K562 (cell line): ENCODE measurements around the gene OGT. TPM values are rescaled to one million over a fixed set of nuclear protein-coding genes. Genes with fewer than 3 reads are reported as not detected.

Source experiments
- ATAC-seq: fragments of 200-7000 bp; cut with Tn5 transposase; 3 replicates; pipeline ENCODE4 v1.9.1; 2020; ENCODE audit warnings: moderate library complexity
- BruUV-seq: library from RNA; stranded (reverse); fragments of 400-500 nt; replicated peaks from 2 replicates; lab custom pipeline; 2021; lab: Mats Ljungman, UMichigan
- CTCF ChIA-PET: fragments of 300-600 bp; formaldehyde crosslinking; extraction: SDS; loops from one replicate; lab custom pipeline; 2021; ENCODE audit warnings: low intra/inter-chr PET ratio; lab: Yijun Ruan, JAX
- POLR2A ChIA-PET: fragments of 300-600, 350-650 bp; sonication (Branson Sonifier 250); formaldehyde crosslinking; extraction: SDS; loops from one replicate; lab custom pipeline; 2021; ENCODE audit warnings: antibody characterized with exemption, inconsistent platforms; lab: Yijun Ruan, JAX
- DNase-seq, 4 experiments: peaks; one replicate each; pipeline versions ENCODE4 v3.0.0 to v3.0.0-alpha.2; 2011 to 2018; ENCODE audit warnings: low spot score in 3 of 4, mixed read lengths in 3 of 4; ENCODE audit errors: extremely low read depth in 1 of 4
- FAIRE-seq: peaks from 2 replicates; lab custom pipeline; 2011; peaks lifted over from hg19 to GRCh38; lab: Jason Lieb, UNC
- H2AFZ ChIP-seq: 2 replicates; pipeline ENCODE4 v1.6.0; 2011; ENCODE audit warnings: low read depth, low read length, control low read depth, inconsistent platforms
- H3K27ac ChIP-seq: fragments of 200-600 bp; 3 replicates; pipeline ENCODE4 v1.8.0; 2011; ENCODE audit warnings: low read depth, mild to moderate bottlenecking, control low read depth, inconsistent platforms, low read length, moderate library complexity, mixed read lengths; ENCODE audit errors: extremely low read depth
- H3K27me3 ChIP-seq, 2 experiments: fragments of 300-600 bp in 1 of 2; 2 replicates in 1 of 2; 3 replicates in 1 of 2; pipeline versions ENCODE4 v1.6.0 to v1.8.0; 2011; ENCODE audit warnings: inconsistent platforms in 2 of 2, low read length in 2 of 2, mild to moderate bottlenecking in 1 of 2, mixed read lengths in 1 of 2, moderate library complexity in 1 of 2; ENCODE audit not compliant: control insufficient read depth in 2 of 2, insufficient read depth in 2 of 2
- H3K36me3 ChIP-seq: fragments of 300-600 bp; 3 replicates; pipeline ENCODE4 v1.8.0; 2011; ENCODE audit warnings: mild to moderate bottlenecking, low read length, inconsistent platforms; ENCODE audit not compliant: control insufficient read depth, insufficient read depth
- H3K4me1 ChIP-seq, 2 experiments: fragments of 200-600 bp in 1 of 2; replicated peaks in 1 of 2; 2 replicates in 1 of 2; 3 replicates in 1 of 2; pipeline versions ENCODE4 v1.5.1 to v1.8.0; 2011; ENCODE audit warnings: inconsistent platforms in 2 of 2, low read length in 2 of 2, mild to moderate bottlenecking in 1 of 2, mixed read lengths in 1 of 2, moderate library complexity in 1 of 2; ENCODE audit not compliant: control insufficient read depth in 2 of 2, insufficient read depth in 2 of 2
- H3K4me2 ChIP-seq: 2 replicates; pipeline ENCODE4 v1.6.1; 2011; ENCODE audit warnings: low read length, control low read depth, inconsistent platforms, mixed read lengths; ENCODE audit not compliant: insufficient read depth
- H3K4me3 ChIP-seq: fragments of 200-600 bp; sonication (generic), shearing (Covaris generic); 2 replicates; pipeline ENCODE4 v1.5.1; 2016; ENCODE audit warnings: control low read depth, inconsistent platforms
- H3K79me2 ChIP-seq: fragments of 200-600 bp; 3 replicates; pipeline ENCODE4 v1.8.0; 2011; ENCODE audit warnings: low read length, inconsistent platforms; ENCODE audit not compliant: control insufficient read depth, insufficient read depth
- H3K9ac ChIP-seq, 2 experiments: 2 replicates each; pipeline versions ENCODE4 v1.6.0 to v1.6.1; 2011; ENCODE audit warnings: low read depth in 2 of 2, low read length in 2 of 2, control low read depth in 1 of 2, inconsistent platforms in 1 of 2, mild to moderate bottlenecking in 1 of 2, mixed read lengths in 1 of 2; ENCODE audit not compliant: insufficient read depth in 1 of 2
- H3K9me1 ChIP-seq: one replicate; pipeline ENCODE4 v1.6.0; 2011; ENCODE audit warnings: inconsistent platforms, mild to moderate bottlenecking, low read length, moderate library complexity; ENCODE audit not compliant: control insufficient read depth, insufficient read depth
- H3K9me3 ChIP-seq: replicated peaks from 2 replicates; pipeline ENCODE4 v1.5.1; 2011; ENCODE audit warnings: low read depth, low read length, inconsistent platforms; ENCODE audit not compliant: control insufficient read depth, insufficient read depth
- H4K20me1 ChIP-seq: replicated peaks from 2 replicates; pipeline ENCODE4 v1.6.1; 2011; ENCODE audit warnings: low read length, inconsistent platforms, mixed read lengths; ENCODE audit not compliant: control insufficient read depth, insufficient read depth
- C11orf30 ChIP-seq: fragments of 450-650 bp; IDR thresholded peaks from 2 replicates; pipeline ENCODE4 v1.6.1; 2016; ENCODE audit warnings: low read depth, mild to moderate bottlenecking
- DLX4 ChIP-seq: fragments of 250-450 bp; sonication (Bioruptor Pico); IDR thresholded peaks from 2 replicates; pipeline ENCODE4 v1.6.1; 2021; ENCODE audit warnings: mild to moderate bottlenecking
- MLLT1 ChIP-seq, 2 experiments: fragments of 450-650 bp; IDR thresholded peaks; 2 replicates each; pipeline ENCODE4 v1.6.1; 2016
- ZMIZ1 ChIP-seq, 2 experiments: fragments of 150-350 bp in 1 of 2; IDR thresholded peaks; 2 replicates each; pipeline ENCODE4 v1.6.1; 2012 to 2016; ENCODE audit warnings: low read depth in 2 of 2, low read length in 2 of 2, mild to moderate bottlenecking in 1 of 2, moderate library complexity in 1 of 2
- ZNF512 ChIP-seq: IDR thresholded peaks from 2 replicates; pipeline ENCODE4 v1.6.1; 2016; ENCODE audit warnings: missing genetic modification characterization, missing compliant biosample characterization
- WGBS: fragments of 100-300 bp; shearing (Covaris generic); methylation state at CpG from one replicate; pipeline ENCODE4 v1.1.6; 2016; ENCODE audit warnings: low coverage, mixed read lengths; ENCODE audit not compliant: insufficient coverage; ENCODE audit errors: missing lambda C conversion rate; 5-methylcytosine and 5-hydroxymethylcytosine counted together
- in situ Hi-C: fragments of 300-500 bp; cut with MboI; formaldehyde crosslinking; loops from 4 replicates; pipeline ENCODE4 v1.15.0; 2018; ENCODE audit warnings: inconsistent platforms, mixed read lengths
- intact Hi-C: fragments of 100-400 bp; cut with micrococcal nuclease; formaldehyde crosslinking; loops from 2 replicates; pipeline ENCODE4 v1.14.2; 2022
- polyA plus RNA-seq, 8 experiments: library from polyadenylated mRNA; depleted of rRNA in 4 of 8; stranded (reverse) in 5 of 8; unstranded in 3 of 8; fragments of >200 nt; fragmentation: Nextera tagmentation in 2 of 8; fragmentation: Illumina TruSeq in 1 of 8; extraction: Ambion mirVana in 2 of 8; extraction: Trizol in 1 of 8; gene quantifications; 2 replicates each; pipeline versions ENCODE4 v1.2.1 to v1.2.3, GENCODE V29; 2011 to 2014; ENCODE audit warnings: inconsistent platforms in 1 of 8, missing spikeins in 1 of 8
- total RNA-seq, 7 experiments: library from RNA; depleted of rRNA in 6 of 7; stranded (reverse); fragments of >200 nt in 6 of 7; fragmentation: Illumina TruSeq in 2 of 7; extraction: Trizol in 2 of 7; gene quantifications; 2 replicates each; pipeline versions ENCODE4 v1.2.1 to v1.2.3, GENCODE V29; 2011 to 2021; ENCODE audit warnings: low replicate concordance in 1 of 7

The OGT gene
- total and polyA plus RNA-seq, 9 of the 15 experiments (the other 6 are each of a cell fraction or from before 2014, with no cell fraction given) = 38.9 to 347 (median 117) TPM

GRCh38 chrX:71496476-71496875 lies 36.4 kb upstream of the OGT start:
- WGBS = 19% methylated on average over 3 of the region's 3 CpGs
- TF ChIP-seq ZNF512 (tag) (peak; percentile 33), DLX4 (no peak), C11orf30 (peak; percentile 5; the same call in 1 of the 2 replicates), MLLT1 (IDR thresholded peaks at IDR 0.05) (0 out of 4 replicates have a peak, but pooled peaks of 1 of the 2 experiments have one; percentile 18), ZMIZ1 (IDR thresholded peaks at IDR 0.05; ENCODE audit: low read depth in 2 of 2, low read length in 2 of 2) (no peak)
- FAIRE-seq (no peak), DNase-seq (no peak), ATAC-seq (no peak)
- Histone ChIP-seq H2AFZ (no peak overlapping the region), H3K27me3 (no peaks in the 10 kb centered on the region), H3K4me3 (no peak overlapping the region), H3K9me1 (no peaks in the 10 kb centered on the region), H3K36me3 (no peaks in the 10 kb centered on the region), H3K4me1 (peaks cover 0 to 8% of the 10 kb centered on the region in 2 experiments; a peak in 1 of 5 replicates), H4K20me1 (no peaks in the 10 kb centered on the region), H3K79me2 (no peaks in the 10 kb centered on the region), H3K9ac (no peak overlapping the region), H3K27ac (no peak overlapping the region), H3K4me2 (no peak overlapping the region), H3K9me3 (no peaks in the 10 kb centered on the region)
- intact Hi-C loops (no loop called here), in situ Hi-C loops (no loop called here)
- CTCF ChIA-PET = no interaction called here
- POLR2A ChIA-PET = no interaction called here
- BruUV-seq = no TSS peak
